ENCODE data around the gene SCD5. TPM values are rescaled to one million over a fixed set of nuclear protein-coding genes. Genes with fewer than 3 reads are reported as not detected.

SCD5 gene
- total RNA-seq, 2 experiments from 2014 or later, result 1.3 to 1.7 TPM

- H3K36me3 Mint-ChIP-seq (ENCODE audit: low read depth), result no peaks in the 10 kb centered on the region
- no peaks in the 10 kb centered on the region for H3K9me3 Mint-ChIP-seq (ENCODE audit: low read depth)
- no peak overlapping the region for H3K4me3 Mint-ChIP-seq
- peaks cover 2% of the 10 kb centered on the region for H3K27me3 Mint-ChIP-seq
- intact Hi-C loops (cut with DNase I, micrococcal nuclease), result no loop called here
- no peak for DNase-seq
- CTCF ChIA-PET, result interaction anchor here (0.6 to 1.3 kb wide), 2 partner anchors 16 to 20 kb away, joined by 3 to 7 read pairs; no protein-coding TSS in a partner anchor
- no peaks in the 10 kb centered on the region for H3K4me1 Mint-ChIP-seq
- ATAC-seq, result no peak
- POLR2A ChIA-PET, result no interaction called here
- no peak overlapping the region for H3K27ac Mint-ChIP-seq
Observed at GRCh38 chr4:82754513-82755165, 44.0 kb downstream of the SCD5 start.

DNA sequence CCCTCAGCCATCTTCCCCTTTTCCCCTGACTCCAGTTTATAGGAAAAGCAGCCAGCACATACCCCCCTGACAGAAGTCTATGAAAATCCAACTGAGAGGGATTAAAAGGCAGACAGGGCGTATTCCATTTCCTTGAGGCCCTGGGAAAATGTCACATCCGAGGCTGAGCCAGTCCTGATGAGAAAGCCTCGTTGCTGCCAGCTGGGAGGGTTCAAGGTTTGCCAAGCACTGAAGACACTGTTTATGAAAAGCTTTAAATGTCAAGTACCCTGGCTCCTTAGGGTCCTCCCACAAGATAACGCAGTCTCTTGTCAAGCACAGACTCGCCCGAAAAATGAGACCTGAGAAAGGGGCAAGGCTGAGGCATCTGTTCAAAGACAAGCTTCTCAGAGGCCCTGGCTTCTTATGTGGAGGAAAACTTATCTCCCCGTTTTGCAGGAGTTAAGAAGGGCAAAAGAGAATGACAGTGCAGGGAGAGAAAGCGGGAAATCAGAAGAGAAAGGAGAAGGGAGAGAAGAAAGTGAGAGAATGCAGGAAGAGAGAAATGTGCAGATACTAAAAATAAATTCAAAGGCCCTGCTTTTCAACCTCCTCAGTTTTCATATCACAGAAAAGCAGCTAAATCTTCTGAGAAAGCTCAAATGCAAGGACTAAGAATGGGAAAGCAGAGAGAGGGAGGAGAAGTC is 44.7 kb downstream of the SCD5 start:
- Mint-ChIP-seq H3K4me3 (no peak overlapping the region), H3K9me3 (ENCODE audit: low read depth) (no peaks in the 10 kb centered on the region), H3K27ac (no peak overlapping the region), H3K36me3 (ENCODE audit: low read depth) (no peaks in the 10 kb centered on the region), H3K4me1 (no peaks in the 10 kb centered on the region), H3K27me3 (peaks cover 2% of the 10 kb centered on the region)
- ChIA-PET CTCF (interaction anchor here (0.6 kb wide), 1 partner anchor 19 kb away, joined by 3 read pairs; no protein-coding TSS in a partner anchor), POLR2A (no interaction called here)
- intact Hi-C loops (cut with DNase I, micrococcal nuclease), result no loop called here
- DNase-seq (no peak), ATAC-seq (no peak)

DNA sequence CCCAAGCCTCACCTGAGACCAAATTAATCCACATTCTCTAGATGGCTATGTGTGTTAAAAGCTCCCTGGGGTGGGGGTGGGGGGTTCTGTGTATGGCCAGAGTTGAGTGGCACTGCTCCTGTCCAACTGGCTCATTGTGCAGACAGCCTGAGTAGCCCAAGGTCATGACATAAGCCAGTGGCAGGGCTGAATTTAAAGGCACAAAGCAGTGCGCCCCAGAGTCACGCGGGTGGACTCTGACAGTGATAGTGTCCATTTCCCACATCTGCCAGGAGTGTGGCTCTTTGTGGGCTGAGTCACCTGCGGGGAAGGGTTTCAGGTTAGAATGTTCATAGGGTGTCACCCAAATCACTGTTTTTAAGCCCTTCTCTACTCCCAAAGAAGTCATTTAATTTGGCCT is 45.4 kb downstream of the SCD5 start:
- Mint-ChIP-seq H3K27ac (no peak overlapping the region), H3K9me3 (ENCODE audit: low read depth) (no peaks in the 10 kb centered on the region), H3K27me3 (peaks cover 2% of the 10 kb centered on the region), H3K4me1 (no peaks in the 10 kb centered on the region), H3K36me3 (ENCODE audit: low read depth) (no peaks in the 10 kb centered on the region), H3K4me3 (no peak overlapping the region)
- intact Hi-C loops (cut with DNase I, micrococcal nuclease), result no loop called here
- ChIA-PET POLR2A (no interaction called here), CTCF (interaction anchor here (5.9 kb wide), 1 partner anchor 15 kb away, joined by 58 read pairs; no protein-coding TSS in a partner anchor)
- ATAC-seq, result no peak
- DNase-seq, result no peak

DNA sequence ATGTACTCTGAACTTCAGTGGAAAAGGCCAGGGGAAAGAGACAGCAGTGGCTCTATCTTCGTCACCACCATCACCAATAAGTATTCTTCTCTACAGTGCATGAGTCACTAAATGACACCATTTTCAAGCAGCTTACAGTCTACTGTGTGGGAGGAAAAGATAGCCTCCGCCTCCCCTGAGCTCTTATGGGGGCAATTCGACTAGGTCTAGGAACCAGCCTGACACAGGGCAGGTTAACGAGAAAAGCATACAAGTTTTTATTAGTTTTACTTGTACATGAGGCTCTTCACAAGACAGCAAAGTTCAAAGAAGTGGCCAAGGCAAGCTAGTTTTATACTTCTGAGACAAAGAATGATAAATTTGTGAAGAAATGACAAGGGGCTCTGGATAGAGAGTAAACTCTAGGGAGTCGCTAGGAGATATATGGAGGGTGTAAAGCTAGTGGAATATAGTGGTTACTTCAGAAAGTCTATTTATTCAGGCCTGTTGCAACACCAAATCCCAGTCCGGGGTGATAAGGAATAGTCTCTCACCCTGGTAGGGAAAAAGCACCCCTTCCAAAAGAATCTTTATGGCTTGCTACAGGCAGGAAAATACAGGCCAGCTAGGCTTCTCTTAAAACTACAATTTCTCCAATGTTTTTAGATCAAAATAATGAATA is 49.7 kb downstream of the SCD5 start:
- no peak for DNase-seq
- intact Hi-C loops (cut with DNase I, micrococcal nuclease), result no loop called here
- H3K27me3 Mint-ChIP-seq, result peaks cover 2% of the 10 kb centered on the region
- no peaks in the 10 kb centered on the region for H3K36me3 Mint-ChIP-seq (ENCODE audit: low read depth)
- no peaks in the 10 kb centered on the region for H3K4me1 Mint-ChIP-seq
- no peak for ATAC-seq
- no peaks in the 10 kb centered on the region for H3K9me3 Mint-ChIP-seq (ENCODE audit: low read depth)
- no peak overlapping the region for H3K4me3 Mint-ChIP-seq
- ChIA-PET CTCF (interaction anchor here (0.7 to 5.9 kb wide), 2 partner anchors 10 to 835 kb away, joined by 3 to 58 read pairs; no protein-coding TSS in a partner anchor), POLR2A (interaction anchor here (0.7 kb wide), 1 partner anchor 354 kb away, joined by 3 read pairs; no protein-coding TSS in a partner anchor)
- H3K27ac Mint-ChIP-seq, result no peak overlapping the region

- ChIA-PET POLR2A (no interaction called here), CTCF (interaction anchor here (0.5 to 5.9 kb wide), 2 partner anchors 9 to 84 kb away, joined by 3 to 58 read pairs; no protein-coding TSS in a partner anchor)
Observed at GRCh38 chr4:82747686-82748575, 50.7 kb downstream of the SCD5 start.

GRCh38 chr4:82746705-82747574 is 51.7 kb downstream of the SCD5 start:
- ChIA-PET POLR2A (no interaction called here), CTCF (interaction anchor here (5.9 kb wide), 1 partner anchor 8 kb away, joined by 58 read pairs; no protein-coding TSS in a partner anchor)
- intact Hi-C loops (cut with DNase I, micrococcal nuclease), result no loop called here
- Mint-ChIP-seq H3K36me3 (ENCODE audit: low read depth) (no peaks in the 10 kb centered on the region), H3K4me1 (no peaks in the 10 kb centered on the region), H3K4me3 (no peak overlapping the region), H3K27ac (no peak overlapping the region), H3K27me3 (peaks cover 2% of the 10 kb centered on the region), H3K9me3 (ENCODE audit: low read depth) (no peaks in the 10 kb centered on the region)
- ATAC-seq (no peak), DNase-seq (no peak)

More at GRCh38 chr4:82747686-82748575, 50.7 kb downstream of the SCD5 start:
- Mint-ChIP-seq H3K27me3 (peaks cover 2% of the 10 kb centered on the region), H3K4me3 (no peak overlapping the region), H3K4me1 (no peaks in the 10 kb centered on the region), H3K9me3 (ENCODE audit: low read depth) (no peaks in the 10 kb centered on the region), H3K27ac (no peak overlapping the region), H3K36me3 (ENCODE audit: low read depth) (no peaks in the 10 kb centered on the region)
- DNase-seq, result no peak
- ATAC-seq, result no peak
- intact Hi-C loops (cut with DNase I, micrococcal nuclease), result no loop called here

DNA sequence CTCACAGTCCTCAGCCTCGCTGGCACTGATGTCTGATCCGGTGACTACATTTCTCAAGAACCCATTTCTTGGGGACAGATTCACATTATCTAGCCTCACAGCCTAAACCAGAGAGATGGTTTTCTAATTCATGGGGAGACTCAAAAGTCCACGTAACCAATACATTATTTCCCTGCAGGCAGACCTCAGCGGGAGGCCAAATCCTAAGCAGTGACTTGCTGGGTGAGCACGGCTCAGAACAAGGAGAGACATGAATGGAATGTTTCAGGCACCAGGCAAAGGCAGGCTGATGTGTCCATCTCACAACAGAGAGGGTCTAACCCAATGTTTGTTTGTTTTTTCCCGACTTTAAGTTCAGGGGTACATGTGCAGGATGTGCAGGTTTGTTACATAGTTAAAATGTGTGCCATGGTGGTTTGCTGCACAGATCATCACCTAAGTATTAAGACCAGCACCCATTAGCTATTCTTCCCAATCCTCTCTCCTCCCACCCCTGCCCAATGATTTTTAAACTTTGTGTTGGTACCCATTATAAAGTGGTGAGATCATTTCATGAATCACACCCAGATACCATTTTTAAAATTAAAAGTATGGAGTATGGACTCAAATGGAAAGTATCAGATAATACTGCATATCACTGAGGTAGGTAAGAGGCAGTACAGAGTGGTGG is 53.3 kb downstream of the SCD5 start:
- Mint-ChIP-seq H3K4me1 (no peaks in the 10 kb centered on the region), H3K36me3 (ENCODE audit: low read depth) (no peaks in the 10 kb centered on the region), H3K4me3 (no peak overlapping the region), H3K9me3 (ENCODE audit: low read depth) (no peaks in the 10 kb centered on the region), H3K27me3 (peaks cover 2% of the 10 kb centered on the region), H3K27ac (no peak overlapping the region)
- DNase-seq, result no peak
- POLR2A ChIA-PET, result no interaction called here
- intact Hi-C loops (cut with DNase I, micrococcal nuclease), result no loop called here
- CTCF ChIA-PET, result interaction anchor here (1.0 kb wide), 1 partner anchor 68 kb away, joined by 3 read pairs; no protein-coding TSS in a partner anchor
- no peak for ATAC-seq

DNA sequence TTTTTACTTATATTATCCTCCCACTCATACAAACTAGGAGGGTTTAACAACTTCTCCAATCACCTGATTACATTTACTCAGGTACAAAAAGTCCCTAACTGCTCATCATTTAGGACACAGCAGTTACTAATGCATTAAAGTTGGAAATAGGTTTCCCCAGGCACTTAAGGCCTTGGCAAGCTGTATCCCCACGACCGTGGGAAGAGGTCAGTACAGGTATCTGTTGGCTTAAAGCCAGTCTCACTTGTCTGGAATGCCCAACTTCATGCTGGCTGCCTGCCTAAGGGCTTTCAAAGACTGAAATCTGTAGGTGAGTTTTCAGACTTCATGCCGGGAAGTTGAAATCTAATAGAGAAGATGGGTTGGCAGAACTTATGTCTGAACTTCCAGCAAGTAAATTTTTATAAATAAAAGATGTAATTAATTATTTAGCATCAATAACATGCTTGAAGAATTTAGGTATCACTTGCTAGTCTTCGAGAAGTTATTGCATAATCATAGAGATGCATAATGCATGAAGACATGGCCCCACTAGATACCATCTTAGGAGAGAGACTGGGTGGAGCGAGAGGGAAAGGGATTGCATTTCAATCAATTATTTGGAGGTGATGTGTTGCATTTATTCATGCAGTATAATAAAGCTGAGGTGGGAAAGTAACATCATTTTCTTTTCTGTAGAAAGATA is 54.2 kb downstream of the SCD5 start:
- Mint-ChIP-seq H3K4me3 (no peak overlapping the region), H3K27ac (no peak overlapping the region), H3K4me1 (no peaks in the 10 kb centered on the region), H3K9me3 (ENCODE audit: low read depth) (no peaks in the 10 kb centered on the region), H3K27me3 (peaks cover 2% of the 10 kb centered on the region), H3K36me3 (ENCODE audit: low read depth) (no peaks in the 10 kb centered on the region)
- ATAC-seq (no peak), DNase-seq (no peak)
- CTCF ChIA-PET, result interaction anchor here (0.7 to 1.0 kb wide), 2 partner anchors 23 to 68 kb away, joined by 3 read pairs; no protein-coding TSS in a partner anchor
- POLR2A ChIA-PET, result no interaction called here
- intact Hi-C loops (cut with DNase I, micrococcal nuclease), result no loop called here

- Mint-ChIP-seq H3K9me3 (ENCODE audit: low read depth) (no peaks in the 10 kb centered on the region), H3K27ac (no peak overlapping the region), H3K27me3 (peaks cover 5% of the 10 kb centered on the region), H3K4me3 (no peak overlapping the region), H3K36me3 (ENCODE audit: low read depth) (no peaks in the 10 kb centered on the region), H3K4me1 (no peaks in the 10 kb centered on the region)
- ATAC-seq (no peak), DNase-seq (no peak)
- intact Hi-C loops (cut with DNase I, micrococcal nuclease), result no loop called here
- ChIA-PET POLR2A (no interaction called here), CTCF (interaction anchor here (0.6 kb wide), 1 partner anchor 233 kb away, joined by 3 read pairs; no protein-coding TSS in a partner anchor)
Observed at GRCh38 chr4:82741188-82741587, 57.4 kb downstream of the SCD5 start.
